Ishikawa (cell line): ENCODE measurements around the gene PDIK1L.

Source experiments
- CEBPB ChIP-seq: IDR thresholded peaks from 2 replicates; pipeline ENCODE4 v1.6.1; 2012
- CREB1 ChIP-seq: IDR thresholded peaks from 2 replicates; pipeline ENCODE4 v1.6.1; 2012; ENCODE audit warnings: low read depth
- EGR1 ChIP-seq: IDR thresholded peaks from 2 replicates; pipeline ENCODE4 v1.6.1; 2012
- EP300 ChIP-seq: IDR thresholded peaks from 2 replicates; pipeline ENCODE4 v1.6.1; 2012; ENCODE audit warnings: borderline replicate concordance
- FOXM1 ChIP-seq: IDR thresholded peaks from 2 replicates; pipeline ENCODE4 v1.6.1; 2012; ENCODE audit warnings: low read depth, borderline replicate concordance
- NFIC ChIP-seq: IDR thresholded peaks from 2 replicates; pipeline ENCODE4 v1.6.1; 2012
- RAD21 ChIP-seq: IDR thresholded peaks from 2 replicates; pipeline ENCODE4 v1.6.1; 2012; ENCODE audit warnings: low read depth
- TAF1 ChIP-seq: IDR thresholded peaks from 2 replicates; pipeline ENCODE4 v1.6.1; 2012; ENCODE audit warnings: low read depth, mild to moderate bottlenecking
- TCF12 ChIP-seq: IDR thresholded peaks from 2 replicates; pipeline ENCODE4 v1.6.1; 2012; ENCODE audit warnings: low read depth
- TEAD4 ChIP-seq: IDR thresholded peaks from 2 replicates; pipeline ENCODE4 v1.6.1; 2012
- YY1 ChIP-seq: IDR thresholded peaks from 2 replicates; pipeline ENCODE4 v1.6.1; 2012; ENCODE audit warnings: low read depth
- ZBTB7A ChIP-seq: IDR thresholded peaks from 2 replicates; pipeline ENCODE4 v1.6.1; 2012; ENCODE audit warnings: low read depth
- TF ChIP-seq, protein P1 (sequence below): IDR thresholded peaks from 2 replicates; pipeline ENCODE4 v1.6.1; 2012
- TF ChIP-seq, protein P2 (sequence below): IDR thresholded peaks from 2 replicates; pipeline ENCODE4 v1.6.1; 2012; ENCODE audit warnings: low read depth, mild to moderate bottlenecking
- TF ChIP-seq, protein P3 (sequence below): IDR thresholded peaks from 2 replicates; pipeline ENCODE4 v1.6.1; 2012

PDIK1L gene

DNA sequence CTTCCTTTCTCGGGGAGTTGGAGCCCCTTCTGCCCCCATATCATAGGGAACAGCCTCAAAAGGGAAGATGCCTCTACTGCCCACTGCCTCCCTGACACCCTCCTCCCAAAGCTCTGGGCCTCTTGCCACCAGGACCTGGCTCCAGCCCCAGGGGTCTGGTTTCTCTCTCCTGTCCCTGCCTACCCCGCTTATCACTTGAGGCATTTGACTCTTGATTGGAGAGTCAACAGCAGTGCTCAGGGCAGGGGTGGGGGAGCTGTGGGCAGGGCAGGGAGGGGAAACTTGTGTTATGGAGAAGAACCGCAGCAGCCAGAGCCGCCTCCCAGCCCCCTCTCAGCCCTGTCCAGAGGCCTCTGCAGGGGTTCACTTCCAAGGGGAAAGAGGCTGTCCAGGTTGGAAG lies 44.8 kb upstream of the PDIK1L start:
- TF ChIP-seq, protein P1, sequence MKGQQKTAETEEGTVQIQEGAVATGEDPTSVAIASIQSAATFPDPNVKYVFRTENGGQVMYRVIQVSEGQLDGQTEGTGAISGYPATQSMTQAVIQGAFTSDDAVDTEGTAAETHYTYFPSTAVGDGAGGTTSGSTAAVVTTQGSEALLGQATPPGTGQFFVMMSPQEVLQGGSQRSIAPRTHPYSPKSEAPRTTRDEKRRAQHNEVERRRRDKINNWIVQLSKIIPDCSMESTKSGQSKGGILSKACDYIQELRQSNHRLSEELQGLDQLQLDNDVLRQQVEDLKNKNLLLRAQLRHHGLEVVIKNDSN, result no peak
- no peak for TF ChIP-seq FOXM1
- TF ChIP-seq TEAD4, result no peak
- no peak for TF ChIP-seq YY1
- TF ChIP-seq CEBPB, result no peak
- no peak for TF ChIP-seq EGR1
- TF ChIP-seq, protein P2, sequence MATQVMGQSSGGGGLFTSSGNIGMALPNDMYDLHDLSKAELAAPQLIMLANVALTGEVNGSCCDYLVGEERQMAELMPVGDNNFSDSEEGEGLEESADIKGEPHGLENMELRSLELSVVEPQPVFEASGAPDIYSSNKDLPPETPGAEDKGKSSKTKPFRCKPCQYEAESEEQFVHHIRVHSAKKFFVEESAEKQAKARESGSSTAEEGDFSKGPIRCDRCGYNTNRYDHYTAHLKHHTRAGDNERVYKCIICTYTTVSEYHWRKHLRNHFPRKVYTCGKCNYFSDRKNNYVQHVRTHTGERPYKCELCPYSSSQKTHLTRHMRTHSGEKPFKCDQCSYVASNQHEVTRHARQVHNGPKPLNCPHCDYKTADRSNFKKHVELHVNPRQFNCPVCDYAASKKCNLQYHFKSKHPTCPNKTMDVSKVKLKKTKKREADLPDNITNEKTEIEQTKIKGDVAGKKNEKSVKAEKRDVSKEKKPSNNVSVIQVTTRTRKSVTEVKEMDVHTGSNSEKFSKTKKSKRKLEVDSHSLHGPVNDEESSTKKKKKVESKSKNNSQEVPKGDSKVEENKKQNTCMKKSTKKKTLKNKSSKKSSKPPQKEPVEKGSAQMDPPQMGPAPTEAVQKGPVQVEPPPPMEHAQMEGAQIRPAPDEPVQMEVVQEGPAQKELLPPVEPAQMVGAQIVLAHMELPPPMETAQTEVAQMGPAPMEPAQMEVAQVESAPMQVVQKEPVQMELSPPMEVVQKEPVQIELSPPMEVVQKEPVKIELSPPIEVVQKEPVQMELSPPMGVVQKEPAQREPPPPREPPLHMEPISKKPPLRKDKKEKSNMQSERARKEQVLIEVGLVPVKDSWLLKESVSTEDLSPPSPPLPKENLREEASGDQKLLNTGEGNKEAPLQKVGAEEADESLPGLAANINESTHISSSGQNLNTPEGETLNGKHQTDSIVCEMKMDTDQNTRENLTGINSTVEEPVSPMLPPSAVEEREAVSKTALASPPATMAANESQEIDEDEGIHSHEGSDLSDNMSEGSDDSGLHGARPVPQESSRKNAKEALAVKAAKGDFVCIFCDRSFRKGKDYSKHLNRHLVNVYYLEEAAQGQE, result no peak
- no peak for TF ChIP-seq RAD21
- TF ChIP-seq TCF12, result no peak
- TF ChIP-seq CREB1, result no peak
- no peak for TF ChIP-seq NFIC
- no peak for TF ChIP-seq EP300
- no peak for TF ChIP-seq ZBTB7A
- TF ChIP-seq, protein P3, sequence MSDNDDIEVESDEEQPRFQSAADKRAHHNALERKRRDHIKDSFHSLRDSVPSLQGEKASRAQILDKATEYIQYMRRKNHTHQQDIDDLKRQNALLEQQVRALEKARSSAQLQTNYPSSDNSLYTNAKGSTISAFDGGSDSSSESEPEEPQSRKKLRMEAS, result no peak

DNA sequence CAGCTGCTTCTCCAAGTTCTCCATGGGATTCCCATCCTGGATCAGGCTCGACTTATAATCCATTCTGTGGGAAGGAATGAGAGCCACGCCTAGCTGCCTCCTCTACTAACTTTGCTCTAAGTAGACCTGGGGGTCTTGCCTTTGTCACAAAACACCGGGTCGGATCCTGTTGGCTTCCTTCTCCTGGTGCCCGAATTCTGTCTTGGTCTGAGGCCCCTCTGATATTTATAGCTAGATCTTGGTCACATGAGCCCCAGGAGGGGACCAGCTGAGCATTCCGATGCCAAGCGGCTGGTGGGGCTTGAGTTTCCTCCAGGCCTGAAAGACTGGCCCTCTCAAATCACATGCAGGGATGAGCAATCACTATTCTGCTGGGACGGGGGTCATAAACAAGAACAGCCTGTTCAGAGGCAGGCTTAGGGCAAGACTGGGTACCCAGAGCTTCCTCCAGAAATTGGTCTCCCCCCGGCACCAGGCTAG lies 44.2 kb upstream of the PDIK1L start, which contains the start of gene TRIM63:
Gene TRIM63 (minus strand): TSS at position 199 of the 480 bp plus-strand sequence. CDS start 136 bp downstream, at position 63.
- no peak for TF ChIP-seq NFIC
- no peak for TF ChIP-seq ZBTB7A
- TF ChIP-seq EP300, result no peak
- no peak for TF ChIP-seq TEAD4
- TF ChIP-seq YY1, result no peak
- TF ChIP-seq TAF1, result no peak
- no peak for TF ChIP-seq CEBPB
- no peak for TF ChIP-seq EGR1
- TF ChIP-seq, protein P2, result no peak
- TF ChIP-seq RAD21, result no peak
- no peak for TF ChIP-seq TCF12
- no peak for TF ChIP-seq FOXM1
- TF ChIP-seq, protein P3, result no peak
- TF ChIP-seq, protein P1, result no peak
- TF ChIP-seq CREB1, result no peak

DNA sequence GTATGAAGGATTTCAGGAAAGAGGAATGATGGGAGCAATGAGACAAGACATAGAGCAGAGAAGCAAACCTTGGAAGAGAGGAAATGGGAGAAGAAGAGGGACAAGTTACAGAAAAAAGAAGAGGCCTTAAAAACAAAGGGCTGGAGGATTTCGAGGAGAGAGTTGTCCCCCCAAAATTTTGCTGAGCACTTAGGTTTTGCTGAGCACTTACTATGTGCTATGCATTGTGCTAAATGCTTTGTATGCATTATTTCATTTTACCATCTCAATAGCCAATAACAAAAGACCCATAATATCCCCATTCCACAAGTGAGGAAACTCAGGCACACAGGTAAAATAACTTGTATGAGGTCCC lies 41.7 kb upstream of the PDIK1L start:
- no peak for TF ChIP-seq ZBTB7A
- TF ChIP-seq EP300, result no peak
- no peak for TF ChIP-seq FOXM1

DNA sequence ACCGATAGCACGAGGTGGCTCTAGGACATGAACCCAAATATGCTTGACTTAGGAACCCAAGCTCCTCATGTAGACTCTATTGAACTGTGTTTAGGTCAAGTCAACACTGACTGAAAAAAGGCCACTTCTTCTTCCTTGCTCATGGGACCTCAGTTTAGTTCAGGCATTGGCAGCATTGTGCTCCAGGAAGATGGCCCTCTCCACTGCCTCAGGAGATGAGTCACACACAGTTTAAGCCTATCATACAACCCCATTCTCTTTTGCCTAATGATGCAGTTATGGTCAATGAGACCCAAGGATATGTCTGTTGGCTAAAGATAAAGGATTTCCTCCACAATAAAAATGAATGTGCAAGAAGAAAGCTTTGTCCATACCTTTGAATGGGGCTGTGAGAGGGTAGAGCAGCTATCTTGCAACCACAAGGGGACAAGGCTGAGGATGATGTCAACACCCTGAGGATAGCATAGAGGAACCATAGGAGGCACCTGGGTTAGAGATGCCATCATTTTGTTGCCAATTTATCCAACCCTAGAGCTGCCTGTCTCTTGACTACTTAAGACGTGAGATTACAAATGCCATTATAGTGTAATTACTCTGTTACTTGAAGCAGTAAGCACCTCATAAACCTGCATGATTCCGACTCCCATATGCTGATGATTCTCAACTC lies 41.2 kb upstream of the PDIK1L start:
- TF ChIP-seq TAF1, result no peak
- no peak for TF ChIP-seq YY1
- no peak for TF ChIP-seq EGR1
- TF ChIP-seq TCF12, result no peak
- no peak for TF ChIP-seq RAD21
- TF ChIP-seq, protein P1, result no peak
- no peak for TF ChIP-seq ZBTB7A

DNA sequence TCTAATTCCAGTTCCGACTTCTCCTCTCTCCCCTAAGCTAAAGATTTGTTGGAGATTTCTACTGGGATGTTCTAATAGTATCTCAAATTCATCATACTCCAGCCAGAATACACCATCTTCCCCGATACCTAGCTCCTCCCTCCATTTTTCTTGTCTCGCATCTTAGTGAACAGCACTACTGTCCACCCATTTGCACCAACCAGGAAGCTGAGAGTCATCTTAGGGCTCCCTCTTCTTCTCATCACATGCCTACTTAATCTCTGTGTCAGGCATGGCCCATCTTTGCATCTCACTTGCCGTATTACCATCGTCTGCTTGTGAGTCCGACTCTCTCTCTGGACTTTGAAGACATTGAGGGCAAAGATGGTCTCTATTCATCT lies 40.7 kb upstream of the PDIK1L start:
- no peak for TF ChIP-seq NFIC
- TF ChIP-seq YY1, result no peak
- TF ChIP-seq, protein P2, result no peak
- no peak for TF ChIP-seq CEBPB
- no peak for TF ChIP-seq EP300
- no peak for TF ChIP-seq ZBTB7A
- no peak for TF ChIP-seq RAD21
- TF ChIP-seq CREB1, result no peak
- no peak for TF ChIP-seq TAF1
- TF ChIP-seq TEAD4, result no peak
